ENCODE data around the gene MEGF6.

The MEGF6 gene, protein sequence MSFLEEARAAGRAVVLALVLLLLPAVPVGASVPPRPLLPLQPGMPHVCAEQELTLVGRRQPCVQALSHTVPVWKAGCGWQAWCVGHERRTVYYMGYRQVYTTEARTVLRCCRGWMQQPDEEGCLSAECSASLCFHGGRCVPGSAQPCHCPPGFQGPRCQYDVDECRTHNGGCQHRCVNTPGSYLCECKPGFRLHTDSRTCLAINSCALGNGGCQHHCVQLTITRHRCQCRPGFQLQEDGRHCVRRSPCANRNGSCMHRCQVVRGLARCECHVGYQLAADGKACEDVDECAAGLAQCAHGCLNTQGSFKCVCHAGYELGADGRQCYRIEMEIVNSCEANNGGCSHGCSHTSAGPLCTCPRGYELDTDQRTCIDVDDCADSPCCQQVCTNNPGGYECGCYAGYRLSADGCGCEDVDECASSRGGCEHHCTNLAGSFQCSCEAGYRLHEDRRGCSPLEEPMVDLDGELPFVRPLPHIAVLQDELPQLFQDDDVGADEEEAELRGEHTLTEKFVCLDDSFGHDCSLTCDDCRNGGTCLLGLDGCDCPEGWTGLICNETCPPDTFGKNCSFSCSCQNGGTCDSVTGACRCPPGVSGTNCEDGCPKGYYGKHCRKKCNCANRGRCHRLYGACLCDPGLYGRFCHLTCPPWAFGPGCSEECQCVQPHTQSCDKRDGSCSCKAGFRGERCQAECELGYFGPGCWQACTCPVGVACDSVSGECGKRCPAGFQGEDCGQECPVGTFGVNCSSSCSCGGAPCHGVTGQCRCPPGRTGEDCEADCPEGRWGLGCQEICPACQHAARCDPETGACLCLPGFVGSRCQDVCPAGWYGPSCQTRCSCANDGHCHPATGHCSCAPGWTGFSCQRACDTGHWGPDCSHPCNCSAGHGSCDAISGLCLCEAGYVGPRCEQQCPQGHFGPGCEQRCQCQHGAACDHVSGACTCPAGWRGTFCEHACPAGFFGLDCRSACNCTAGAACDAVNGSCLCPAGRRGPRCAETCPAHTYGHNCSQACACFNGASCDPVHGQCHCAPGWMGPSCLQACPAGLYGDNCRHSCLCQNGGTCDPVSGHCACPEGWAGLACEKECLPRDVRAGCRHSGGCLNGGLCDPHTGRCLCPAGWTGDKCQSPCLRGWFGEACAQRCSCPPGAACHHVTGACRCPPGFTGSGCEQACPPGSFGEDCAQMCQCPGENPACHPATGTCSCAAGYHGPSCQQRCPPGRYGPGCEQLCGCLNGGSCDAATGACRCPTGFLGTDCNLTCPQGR (N-terminal part only)
- total RNA-seq: 181 to 189 reads per million in 2 donors

DNA sequence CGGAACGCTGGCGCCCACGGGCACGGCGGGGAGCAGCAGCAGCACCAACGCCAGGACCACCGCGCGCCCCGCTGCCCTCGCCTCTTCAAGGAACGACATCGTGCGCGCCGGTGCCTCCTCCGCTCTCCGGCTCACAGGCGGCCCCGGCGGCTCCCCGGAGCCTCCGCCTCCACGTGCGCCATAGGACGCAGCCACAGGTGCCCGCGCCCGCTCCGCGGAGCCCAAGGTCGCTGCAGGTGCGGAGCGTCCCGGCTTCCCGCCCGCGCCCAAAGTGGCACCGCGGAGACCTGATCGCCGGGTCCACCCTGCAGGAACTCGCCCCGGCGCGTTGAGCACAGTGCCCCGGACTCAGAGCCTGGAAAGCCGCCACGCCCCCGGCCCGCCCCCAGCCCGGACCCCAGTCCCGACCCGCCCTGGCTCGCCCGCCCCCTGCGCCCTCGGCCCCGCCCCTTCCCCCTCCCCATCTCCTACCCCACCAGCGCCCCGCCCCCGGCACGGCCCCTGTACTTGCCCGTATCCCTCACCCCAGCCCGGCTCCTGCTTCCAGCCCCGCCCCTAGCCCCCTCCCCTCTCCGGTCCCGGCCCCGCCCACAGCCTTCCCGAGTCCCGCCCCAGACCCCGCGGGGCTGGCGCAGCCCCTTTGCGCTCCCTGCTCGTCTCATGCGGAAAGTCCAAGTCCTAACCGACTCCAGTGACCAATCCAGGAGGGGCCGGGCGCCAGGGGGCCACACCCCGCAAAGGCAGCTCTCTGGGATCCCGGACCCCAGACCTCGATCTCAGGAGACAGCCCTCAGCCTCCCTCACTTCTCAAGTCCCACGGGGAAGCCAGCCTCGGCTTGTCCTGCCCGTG, at the start of gene MEGF6:
MEGF6 (minus strand) TSS at position 339 of the 850 bp plus-strand sequence; CDS start at position 99, 240 bp downstream.
- peak; percentile 19 to 57 (median 35) for DNase-seq

DNA sequence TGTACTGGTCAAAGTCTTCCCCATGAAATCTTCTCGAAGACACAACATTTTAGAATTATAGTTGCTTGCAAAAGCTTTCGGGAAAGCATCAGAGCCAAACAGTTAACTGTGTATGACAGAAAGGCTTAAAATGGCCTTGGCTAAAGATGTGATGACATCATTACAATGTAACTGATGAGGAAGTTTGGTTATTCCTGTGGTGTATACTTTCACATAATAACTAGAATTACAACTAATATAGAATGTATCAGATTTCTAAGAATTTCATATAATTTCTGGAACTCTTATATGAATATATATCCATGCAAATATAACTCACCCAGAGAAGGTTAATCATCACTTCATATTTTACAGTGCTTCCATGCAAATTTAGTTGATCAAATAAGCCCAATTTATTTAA, 49.4 kb upstream of the MEGF6 start:
- no peak for DNase-seq

DNA sequence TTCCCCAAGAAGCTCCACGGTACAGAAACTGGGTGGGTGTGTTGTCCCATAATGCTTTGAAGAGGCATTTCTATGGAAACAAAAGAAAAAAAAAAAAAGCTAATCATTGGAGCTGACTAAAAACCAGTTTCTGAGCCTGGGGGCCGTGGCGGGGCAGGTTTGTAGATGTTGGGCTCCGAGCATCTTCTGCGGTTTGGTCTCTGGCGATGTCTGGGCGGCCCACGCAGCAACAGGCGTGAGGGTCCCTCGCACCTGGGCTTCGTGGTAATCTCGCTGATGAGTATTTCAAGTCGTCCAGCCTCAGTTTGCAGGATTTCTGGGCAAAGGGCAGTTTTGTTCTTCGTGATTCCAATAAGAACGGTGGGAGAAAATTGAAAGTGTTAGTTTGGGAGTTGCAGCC, 47.8 kb upstream of the MEGF6 start:
- DNase-seq: no peak

DNA sequence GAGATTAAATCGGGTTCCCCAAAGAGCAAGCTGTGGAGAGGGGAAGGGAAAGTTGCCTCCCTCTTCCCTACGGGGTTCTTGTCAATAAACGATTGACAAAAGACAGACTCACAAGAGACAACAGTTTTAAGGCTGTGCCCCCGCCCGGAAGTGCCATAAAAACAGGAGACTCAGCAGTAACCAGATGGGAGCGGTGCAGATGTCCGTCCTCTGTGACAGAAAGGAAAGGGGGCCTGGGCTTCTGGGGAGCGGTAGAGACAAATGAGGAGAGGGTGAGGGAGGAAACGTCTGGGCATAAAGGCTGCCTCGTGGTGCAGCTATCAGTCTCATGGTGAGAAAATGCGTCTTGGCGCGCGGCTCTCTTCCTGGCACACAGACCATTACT, 46.9 kb upstream of the MEGF6 start:
- DNase-seq: no peak

DNA sequence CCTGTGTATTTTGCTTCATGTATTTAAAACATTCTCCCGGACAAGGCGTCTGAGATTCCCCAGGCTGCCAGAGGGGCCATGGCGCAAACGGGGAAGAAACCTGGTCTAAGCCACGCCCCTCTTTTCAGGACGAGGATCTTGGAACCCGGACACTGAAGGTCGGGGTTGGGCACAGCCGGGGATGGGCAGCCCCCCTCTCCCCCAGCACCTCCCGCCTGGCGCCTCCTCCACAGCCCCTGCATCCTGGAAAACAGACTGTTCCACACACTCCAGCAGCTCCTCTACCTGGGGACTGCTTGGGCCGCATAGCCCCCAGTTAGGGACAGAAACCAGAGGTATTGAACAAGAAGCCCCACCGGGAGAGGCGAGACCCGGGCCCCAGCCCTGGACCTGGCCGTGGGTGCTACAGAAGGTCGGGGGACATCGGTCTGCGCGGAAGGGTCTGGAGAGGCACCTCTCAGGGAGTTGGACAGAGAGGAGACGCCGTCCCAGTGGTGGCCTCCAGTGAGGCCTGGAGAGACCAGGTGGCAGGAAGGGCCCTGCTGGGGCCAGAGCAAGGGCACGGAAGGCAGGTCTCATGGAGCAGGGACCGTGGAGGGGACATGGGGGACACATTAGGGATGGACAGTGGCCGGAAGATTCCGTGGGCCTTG, 46.4 kb upstream of the MEGF6 start:
- no peak for DNase-seq

DNA sequence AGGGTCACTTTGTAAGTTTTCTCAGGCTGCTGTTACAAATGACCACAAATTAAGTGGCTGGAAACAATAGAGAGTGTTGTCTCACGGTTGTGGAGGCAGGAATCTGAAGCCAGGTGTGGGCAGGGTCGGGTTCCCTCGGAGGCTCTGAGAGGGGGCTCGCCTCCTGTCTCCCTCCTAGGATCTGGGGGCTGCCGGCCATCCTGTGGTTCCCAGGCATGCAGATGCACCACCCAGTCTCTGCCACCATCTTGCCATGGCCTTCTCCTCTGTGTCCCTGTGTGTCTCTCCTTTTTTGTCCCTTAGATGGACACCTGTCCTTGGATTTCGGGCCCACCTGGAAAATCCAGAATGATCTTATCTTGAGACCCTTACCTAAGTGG, 45.8 kb upstream of the MEGF6 start:
- DNase-seq: no peak

DNA sequence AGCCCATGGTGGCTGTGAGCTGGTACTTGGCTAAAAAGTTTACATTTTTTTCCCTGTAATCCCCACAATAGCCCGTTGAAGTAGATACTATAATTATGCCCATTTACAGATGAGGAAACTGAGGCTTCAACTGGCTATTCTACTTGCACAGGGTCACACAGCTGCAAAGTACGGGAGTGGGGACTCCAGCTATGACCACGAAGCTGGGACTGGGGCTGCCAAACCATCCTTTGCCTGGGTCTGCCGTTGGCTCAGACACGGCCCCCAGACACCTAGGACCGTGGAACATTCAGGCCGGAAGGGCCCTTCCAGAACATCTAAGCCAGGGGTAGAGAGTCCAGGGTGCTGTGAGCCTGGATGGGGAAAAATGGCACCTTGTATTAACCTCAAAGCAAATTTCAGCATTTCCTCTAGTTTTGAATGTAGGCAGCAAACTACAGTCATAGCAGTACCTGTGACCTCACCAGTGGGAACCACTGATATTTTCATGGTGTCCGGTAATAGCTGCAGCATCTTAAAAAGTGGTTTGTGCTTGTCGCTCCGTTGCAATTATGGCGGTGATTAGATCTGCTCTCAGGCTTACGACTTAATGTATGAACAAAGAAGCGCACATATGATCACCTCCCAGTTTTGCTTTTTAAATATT, 45.3 kb upstream of the MEGF6 start:
- DNase-seq: peak in 1 of 5 experiments; percentile 30

DNA sequence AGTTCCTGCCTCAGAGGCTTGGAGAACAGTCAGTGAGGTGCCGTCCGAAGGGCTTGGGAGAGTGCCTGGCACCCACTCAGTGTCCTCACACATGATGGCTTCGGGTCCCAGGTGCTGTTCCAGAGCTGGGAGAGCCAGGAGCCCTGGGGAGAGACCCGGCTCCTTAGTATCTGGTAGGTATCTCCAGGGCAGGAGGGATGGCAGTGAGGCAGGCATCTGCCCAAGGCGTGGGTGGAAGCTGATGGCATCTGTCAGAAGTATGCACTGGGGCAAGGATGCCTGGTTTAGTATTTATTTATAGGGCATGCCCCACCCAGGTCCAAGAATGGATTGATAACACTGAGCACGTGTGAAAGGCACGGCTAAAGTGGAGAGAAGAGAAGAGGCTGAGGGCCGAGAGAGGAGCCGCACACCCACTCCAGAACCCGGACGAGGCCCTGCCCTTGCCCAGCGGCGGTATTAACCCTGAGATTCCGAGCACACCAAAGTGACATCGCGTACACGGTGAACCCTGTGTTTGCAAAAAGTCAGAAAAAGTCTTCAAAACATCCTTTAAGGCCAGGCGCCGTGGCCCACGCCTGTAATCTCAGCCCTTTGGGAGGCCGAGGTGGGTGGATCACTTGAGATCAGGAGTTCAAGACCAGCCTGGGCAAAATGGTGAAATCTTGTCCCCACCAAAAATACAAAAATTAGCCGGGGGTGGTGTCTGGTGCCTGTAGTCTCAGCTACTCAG, 43.4 kb upstream of the MEGF6 start:
- no peak for DNase-seq

DNA sequence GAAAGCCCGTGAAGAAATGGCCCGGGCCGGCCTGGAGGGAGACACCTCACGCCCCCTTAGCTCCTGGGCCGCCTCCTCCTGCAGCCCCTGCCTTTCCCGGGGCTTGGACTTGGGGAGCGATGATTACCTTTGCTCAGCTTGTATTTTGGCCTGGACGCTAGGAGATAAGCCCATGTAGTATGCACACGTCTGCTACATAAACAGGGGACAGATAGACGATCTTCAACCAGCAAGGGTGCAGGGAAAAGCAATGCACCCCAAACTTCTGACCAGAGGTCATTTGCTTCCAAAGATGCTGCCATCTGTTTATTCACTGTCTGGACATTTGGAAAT, 41.9 kb upstream of the MEGF6 start:
- DNase-seq: no peak

DNA sequence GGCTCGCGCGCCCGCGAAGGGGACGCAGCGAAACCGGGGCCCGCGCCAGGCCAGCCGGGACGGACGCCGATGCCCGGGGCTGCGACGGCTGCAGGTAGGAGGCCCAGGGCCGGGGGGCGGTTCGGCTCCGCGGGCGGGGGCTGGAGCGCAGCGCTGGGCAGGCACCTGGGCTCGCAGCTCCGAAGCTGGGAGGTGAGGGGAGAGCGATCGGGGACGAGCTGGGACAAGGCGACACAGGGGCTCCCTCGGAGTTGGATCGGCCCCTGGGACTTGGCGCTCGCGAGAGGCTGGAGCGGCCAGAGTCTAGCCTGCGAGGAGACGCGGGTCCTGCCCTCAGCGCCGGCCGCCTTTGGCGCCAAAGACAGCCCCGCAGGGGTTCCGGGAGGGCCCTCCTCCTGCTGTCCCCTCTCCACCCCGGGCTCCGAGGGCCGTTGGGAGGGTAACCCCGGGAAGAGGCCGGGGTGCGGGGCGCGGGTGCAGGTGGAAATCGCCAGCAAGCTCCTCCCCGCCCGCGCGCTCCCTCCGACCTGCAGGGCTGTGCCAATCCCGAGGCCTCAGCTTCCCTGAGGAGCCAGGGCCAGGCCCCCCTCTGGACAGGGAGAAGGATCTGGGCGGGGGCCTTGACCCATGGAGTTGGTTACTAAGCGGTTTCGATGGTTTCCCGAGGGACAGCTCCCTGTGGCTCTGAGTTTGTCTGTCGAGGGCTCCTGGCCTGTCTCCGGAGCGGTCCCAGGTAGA, 41.4 kb upstream of the MEGF6 start:
- DNase-seq: no peak

DNA sequence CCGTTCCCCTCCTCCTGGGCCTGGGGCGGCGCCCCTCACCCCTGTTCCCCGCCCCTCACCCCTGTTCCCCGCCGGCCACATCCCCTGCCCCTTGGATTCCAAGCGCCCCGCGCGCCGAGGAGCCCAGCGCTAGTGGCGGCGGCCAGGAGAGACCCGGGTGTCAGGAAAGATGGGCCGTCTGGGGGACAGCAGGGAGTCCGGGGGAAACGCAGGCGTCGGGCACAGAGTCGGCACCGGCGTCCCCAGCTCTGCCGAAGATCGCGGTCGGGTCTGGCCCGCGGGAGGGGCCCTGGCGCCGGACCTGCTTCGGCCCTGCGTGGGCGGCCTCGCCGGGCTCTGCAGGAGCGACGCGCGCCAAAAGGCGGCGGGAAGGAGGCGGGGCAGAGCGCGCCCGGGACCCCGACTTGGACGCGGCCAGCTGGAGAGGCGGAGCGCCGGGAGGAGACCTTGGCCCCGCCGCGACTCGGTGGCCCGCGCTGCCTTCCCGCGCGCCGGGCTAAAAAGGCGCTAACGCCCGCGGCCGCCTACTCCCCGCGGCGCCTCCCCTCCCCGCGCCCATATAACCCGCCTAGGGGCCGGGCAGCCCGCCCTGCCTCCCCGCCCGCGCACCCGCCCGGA, 40.7 kb upstream of the MEGF6 start, which contains the start of gene TP73:
TP73 (plus strand) TSS at position 587 of the 618 bp plus-strand sequence. CDS start 29,850 bp downstream, outside the sequence.
- DNase-seq: no peak

DNA sequence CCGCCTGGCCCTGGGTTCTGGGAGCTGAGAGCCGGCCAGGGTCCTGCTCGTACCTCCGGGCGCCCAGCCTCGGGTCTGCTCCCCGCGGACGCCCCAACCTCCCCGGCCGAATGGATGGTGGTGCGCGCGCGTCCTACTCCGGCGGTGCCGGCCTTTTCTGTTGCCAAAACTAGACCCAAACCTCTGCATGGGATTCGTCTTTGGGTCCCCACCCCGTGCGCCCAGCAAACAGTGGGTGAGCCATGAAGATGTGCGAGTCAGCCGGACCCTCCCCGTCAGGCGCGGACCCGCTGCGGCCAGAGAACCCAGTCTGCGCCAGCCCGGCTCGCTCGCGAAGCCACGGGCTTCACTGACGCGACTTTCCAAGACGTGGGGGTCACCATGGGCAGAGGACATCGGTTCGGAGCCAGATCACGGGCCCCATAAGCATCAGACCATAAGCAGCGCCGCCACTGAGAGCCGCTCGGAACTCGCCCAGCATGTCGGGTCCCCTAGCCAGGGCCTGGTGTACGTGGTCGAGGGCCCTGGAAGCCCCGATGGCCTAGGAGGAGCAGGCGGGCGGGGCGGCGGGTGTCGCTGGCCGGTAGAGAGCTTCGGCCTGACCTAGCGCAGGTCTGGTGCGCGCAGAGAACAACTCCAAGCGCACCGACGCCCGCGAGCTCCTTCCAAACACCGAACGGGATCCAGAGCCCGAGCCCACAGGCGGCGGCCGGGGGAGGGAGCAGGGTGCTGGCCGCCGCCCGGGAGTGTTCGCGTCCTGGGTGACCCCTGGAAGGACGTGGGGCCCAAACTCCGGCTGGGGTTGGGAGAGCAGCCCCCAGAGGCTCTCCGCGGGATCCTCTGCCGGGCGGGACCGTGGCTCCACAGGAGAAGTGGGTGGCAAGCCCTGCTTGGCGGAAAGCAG, 40.0 kb upstream of the MEGF6 start:
- no peak for DNase-seq

DNA sequence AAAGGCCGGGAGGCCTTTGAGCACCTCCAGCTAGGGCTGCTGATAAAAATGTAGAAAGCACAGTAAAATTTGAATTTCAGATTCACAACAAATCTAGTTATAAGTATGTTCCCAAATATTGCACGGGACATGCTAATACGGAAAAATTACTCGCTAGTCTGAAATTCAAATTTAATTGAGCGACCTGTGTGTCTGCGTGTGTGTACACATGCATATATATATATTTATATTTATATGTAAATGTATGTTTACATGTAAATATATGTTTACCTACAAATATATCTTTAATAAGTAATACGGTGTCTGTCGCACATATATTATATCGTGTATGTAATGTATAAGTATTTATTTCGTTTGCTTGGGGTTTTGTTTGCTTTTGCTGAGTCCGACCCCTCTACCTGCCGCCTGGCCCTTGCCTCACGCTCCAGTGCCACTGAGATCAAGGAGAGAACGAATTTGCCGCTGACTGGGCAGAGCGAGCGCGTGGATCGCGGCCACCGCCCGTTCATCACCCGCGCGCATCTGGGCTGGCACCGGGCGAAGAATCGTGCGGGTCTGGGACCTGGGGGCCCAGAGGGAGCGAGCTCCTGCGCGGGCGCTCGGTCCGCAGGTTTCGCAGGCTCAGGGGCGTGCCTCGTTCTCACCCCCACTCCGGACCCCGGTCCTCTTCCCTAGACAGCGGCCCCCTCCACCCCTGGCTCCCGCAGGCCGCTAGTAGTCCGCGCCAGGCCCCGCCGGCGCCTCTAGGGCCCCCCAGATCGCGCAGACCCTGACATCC, 39.1 kb upstream of the MEGF6 start:
- DNase-seq: no peak

DNA sequence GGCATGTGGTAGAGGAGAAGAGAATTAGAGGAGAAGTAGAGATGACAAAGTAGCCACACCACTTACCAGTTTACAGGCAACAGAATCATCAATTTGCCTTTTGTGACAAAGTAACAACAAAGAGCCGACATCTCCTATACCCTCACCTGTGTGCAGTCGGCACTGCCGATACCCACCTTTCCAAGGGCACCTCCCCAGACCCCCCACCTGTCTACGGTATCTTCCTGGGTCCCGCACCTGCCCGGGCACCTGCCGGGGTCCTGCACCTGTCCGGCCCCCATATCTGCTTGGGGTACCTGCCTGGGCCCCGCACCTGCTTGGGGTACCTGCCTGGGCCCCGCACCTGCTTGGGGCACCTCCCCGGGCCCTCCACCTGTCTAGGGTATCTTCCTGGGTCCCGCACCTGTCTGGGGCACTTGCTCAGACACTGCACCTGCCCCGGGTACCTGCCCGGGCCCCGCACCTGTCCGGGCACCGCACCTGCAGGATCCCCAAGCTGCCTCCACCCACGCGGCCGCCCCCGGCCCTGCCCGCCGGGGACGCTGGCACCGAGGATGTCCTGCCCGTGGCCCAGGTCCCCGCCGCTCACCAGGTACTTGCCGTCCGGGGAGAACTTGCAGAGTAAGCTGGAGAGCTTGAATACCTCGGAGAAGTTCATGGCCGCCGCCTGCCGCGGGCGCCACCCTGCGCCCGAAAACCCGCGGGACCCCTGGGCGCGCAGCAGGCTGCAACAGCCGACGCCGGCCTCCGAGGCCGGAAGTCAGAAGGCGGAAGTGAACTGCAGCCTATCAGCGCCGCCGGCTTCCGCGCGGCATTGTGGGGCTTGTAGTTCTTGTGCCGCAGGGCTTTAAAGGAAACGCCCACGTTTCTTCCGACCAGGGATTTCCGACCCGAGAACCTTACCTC, 38.3 kb upstream of the MEGF6 start, which contains the start of gene WRAP73:
WRAP73 (minus strand) TSS at position 762 of the 906 bp plus-strand sequence; CDS start at position 658, 104 bp downstream.
- DNase-seq: peak; percentile 71 to 94 (median 85)

DNA sequence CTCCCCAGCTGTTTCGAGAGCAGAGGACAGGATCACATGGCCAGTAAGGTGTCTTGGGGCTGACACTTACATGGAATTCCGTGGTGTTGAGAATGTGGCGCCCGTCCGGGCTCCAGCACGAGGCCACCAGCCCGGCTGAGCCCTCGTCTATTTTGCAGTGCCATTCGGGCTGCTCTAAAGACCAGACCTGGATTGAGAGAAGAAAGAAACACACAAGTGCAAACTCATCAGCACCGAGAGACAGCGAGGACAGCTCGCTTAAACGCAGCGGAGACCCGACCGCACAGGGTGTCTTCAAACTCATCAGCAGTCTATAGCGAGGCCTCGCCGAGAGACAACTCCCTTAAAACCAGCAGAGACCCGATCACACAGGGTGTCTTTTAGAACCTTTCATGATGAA, 35.3 kb upstream of the MEGF6 start:
- no peak for DNase-seq

Measured in T-helper 2 cell (primary cell).